T-helper 9 cell (primary cell): ENCODE measurements around the gene ELL2.

Experiments
- DNase-seq: peaks from one replicate; pipeline ENCODE4 v3.0.0-alpha.2; 2020
- total RNA-seq, 2 donors: gene quantifications; one replicate each; lab custom pipeline; 2026; lab: John Stamatoyannopoulos, UW

Gene ELL2
- total RNA-seq, result 25.7 to 95.3 reads per million in 2 donors

DNA sequence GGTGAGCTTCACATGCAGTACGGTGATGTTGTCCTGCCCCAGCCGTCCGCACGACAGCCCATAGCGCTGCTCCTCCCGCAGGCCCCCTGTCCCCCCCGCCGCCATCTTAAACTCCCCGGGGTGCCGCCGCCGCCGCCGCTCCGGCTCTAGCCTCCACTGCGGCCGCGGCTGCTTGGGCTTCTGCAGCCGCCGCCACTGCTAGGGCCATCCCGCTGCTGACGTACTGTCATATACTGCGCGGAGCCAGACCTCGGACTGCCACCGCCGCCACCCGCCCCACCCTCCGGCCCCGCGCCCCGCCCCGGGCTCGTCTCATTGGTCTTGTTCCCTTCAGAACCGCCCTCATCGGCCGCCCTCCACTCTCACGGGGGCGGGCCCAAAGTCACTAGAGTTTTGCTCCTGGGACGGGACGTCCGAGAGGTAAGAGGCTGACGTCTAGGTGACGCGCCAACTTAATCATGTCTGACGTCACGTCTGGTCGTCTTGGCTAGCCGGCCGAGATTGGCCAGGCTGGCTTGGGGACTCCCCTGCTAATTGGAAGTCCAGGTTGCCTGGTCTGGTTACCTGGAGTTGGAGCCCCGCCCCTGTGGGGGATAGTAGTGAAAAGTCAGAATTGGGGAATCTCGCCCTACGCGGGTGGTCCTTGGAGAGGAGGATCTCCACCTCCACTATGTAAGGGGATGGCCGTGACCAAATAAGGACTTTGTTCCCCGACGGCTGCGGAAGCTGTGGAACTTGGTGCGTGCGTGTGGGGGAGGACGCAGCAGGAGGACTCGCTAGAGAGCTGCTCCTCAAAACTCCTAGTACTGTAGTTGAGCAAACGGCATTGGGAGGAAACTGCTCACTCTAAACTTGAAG, at the start of gene ELL2:
Gene ELL2, minus strand, starts transcription at position 235 of the 858 bp plus-strand sequence. Its CDS starts 130 bp downstream, at position 105.
- DNase-seq, result peak; percentile 97

DNA sequence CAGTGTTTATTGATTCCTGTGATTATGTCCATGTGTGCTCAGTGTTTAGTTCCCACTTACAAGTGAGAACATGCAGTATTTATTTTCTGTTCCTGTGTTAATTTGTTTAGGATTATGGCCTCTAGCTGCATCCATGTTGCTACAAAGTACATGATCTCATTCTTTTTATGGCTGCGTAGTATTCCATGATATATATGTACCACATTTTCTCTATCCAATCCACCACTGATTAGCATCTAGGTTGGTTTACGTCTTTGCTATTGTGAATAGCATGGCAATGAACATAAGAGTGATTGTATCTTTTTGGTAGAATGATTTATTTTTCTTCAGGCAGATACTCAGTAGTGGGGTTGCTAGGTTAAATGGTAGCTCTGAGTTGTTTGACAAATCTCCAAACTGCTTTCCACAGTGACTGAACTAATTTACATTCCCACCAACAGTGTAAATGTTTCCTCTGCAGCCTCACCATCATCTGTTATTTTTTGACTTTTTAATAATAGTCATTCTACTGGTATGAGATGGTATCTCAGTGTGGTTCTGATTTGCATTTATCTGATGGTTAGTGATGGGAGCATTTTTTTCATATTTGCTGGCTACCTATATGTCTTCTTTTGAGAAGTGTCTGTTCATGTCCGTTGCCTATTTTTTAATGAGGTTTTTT, 47.5 kb upstream of the ELL2 start:
- no peak for DNase-seq

- DNase-seq, result no peak
Observed at GRCh38 chr5:96008487-96008886, 46.8 kb upstream of the ELL2 start.

DNA sequence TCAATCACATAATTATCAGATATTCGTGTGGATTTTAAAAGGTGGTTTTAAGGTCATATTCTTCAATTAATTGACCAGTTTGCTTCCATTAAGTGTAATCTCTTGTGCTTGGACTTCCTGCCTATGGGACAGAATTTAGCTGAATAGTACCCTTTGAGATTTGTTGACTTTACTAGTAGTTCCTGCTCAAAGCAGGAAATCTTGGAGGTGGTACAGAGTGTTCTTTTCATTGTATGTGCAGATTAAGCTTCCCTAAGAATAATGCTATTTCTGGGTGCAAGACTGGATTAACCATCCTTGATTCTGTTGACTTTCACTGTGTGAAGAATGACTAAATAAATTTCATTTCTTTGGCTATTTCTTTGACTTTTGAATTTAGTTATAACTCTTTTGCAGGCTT, 45.4 kb upstream of the ELL2 start:
- no peak for DNase-seq

DNA sequence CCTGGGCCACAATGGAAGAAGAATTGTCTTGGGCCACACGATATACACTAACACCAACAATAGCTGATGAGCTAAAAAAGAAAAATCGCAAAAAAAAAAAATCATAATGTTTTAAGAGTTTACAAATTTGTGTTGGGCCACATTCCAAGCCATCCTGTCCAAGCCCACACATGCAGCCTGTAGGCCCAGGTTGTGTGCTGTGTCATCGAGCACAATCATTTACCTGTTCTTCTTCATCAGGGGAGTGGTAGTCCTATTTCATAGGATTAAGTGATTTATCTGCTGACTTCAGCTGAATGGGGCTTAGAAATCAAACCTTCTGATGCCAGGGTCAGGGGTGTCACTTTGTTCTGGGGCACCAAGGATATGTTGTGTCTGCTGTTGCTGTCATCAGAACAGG, 44.6 kb upstream of the ELL2 start:
- DNase-seq, result no peak

GRCh38 chr5:96004754-96005153, 43.1 kb upstream of the ELL2 start:
- no peak for DNase-seq

DNA sequence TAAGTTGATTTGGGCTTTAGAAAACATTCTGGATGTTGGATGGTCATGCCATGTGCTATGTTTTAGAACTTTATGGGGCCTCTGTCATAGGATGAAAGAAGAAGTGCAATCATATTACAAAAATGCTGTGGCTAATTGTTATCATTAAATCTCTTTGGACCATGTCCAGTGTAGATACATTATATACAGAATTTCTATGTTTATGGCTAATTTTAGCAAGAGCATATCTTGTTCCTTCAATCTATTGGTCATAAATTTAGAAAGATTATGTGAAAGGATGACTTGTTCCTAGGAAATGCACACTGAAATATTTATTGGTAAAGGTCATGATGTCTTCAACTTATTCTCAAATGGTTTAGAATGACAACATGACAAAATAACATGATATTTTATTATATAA, 42.4 kb upstream of the ELL2 start:
- DNase-seq, result no peak

- no peak for DNase-seq
Observed at GRCh38 chr5:96001262-96001661, 39.6 kb upstream of the ELL2 start.

- DNase-seq, result no peak
Observed at GRCh38 chr5:96000308-96000707, 38.7 kb upstream of the ELL2 start.

- DNase-seq, result no peak
Observed at GRCh38 chr5:95996904-95997723, 35.5 kb upstream of the ELL2 start.

GRCh38 chr5:95995962-95996489, 34.4 kb upstream of the ELL2 start:
- DNase-seq, result no peak

DNA sequence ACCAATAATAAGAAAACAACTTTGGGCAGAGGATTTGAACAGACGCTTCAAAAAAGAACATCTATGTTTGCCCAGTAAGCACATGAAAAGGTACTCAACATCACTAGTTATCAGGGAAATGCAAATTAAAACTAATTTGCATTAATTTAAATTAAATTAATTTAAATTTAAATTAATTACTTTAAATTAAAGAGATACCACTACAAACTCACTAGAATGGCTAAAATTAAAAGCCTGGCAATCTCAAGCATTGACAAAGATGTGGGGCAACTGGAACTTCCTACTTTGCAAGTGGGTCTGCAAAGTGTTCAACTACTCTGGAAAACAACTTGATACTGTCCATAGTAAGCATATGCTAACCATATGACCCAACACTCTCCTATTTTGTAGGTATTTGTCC, 32.1 kb upstream of the ELL2 start:
- DNase-seq, result no peak

DNA sequence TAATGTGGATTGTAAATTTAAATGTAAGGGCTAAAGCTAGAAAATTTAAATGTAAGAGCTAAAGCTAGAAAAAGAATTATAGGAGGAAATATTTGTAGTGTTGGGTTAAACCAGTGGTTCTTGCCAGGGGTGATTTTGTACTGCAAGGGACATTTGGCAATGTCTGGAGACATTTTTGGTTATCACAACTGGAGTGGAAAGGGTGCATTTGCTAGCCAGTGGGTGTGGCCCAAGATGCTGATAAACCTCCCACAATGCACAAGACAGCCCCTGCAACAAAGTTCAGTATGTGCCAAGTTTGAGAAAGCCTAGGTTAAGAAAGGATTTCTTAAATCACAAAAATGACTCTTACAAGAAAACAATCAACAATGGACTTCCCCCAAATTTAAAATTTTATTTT, 31.6 kb upstream of the ELL2 start:
- no peak for DNase-seq

DNA sequence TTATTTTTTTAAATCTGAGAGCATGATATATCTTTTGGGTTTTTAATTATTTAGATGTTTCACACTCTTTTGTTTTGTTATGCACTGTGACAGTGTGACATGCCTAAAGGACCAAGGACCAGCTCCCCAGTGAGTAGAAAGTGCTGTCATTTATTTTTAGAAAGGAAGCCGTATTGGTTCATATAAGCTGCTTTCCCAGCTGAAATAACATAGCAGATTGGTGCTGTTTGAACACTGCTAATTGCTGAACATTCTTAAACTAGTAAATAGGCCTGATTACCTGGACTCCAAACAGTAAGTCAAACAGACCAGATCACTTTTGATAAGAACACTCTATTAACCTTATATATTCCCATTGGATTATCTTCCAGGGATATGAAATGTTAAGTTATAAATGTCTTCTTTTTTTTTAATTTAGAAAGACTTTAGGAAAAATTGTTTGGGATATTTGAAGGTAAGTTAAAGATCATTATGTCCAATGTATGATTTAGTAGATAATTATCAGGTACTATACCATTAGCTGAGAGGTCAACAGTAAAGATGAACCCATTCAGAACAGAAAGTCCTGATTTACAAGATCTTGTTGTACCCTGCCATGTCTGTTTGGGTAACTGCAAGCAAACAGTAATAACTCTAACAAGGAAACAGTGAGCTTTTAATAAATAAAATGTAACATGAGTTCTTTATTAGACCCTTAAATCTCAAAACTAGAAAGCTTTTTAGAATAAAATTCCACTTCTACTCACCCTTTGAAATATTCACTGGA, 27.8 kb upstream of the ELL2 start:
- DNase-seq, result no peak

GRCh38 chr5:95988877-95989276, 27.2 kb upstream of the ELL2 start:
- no peak for DNase-seq

- no peak for DNase-seq
Observed at GRCh38 chr5:95988094-95988493, 26.4 kb upstream of the ELL2 start.

DNA sequence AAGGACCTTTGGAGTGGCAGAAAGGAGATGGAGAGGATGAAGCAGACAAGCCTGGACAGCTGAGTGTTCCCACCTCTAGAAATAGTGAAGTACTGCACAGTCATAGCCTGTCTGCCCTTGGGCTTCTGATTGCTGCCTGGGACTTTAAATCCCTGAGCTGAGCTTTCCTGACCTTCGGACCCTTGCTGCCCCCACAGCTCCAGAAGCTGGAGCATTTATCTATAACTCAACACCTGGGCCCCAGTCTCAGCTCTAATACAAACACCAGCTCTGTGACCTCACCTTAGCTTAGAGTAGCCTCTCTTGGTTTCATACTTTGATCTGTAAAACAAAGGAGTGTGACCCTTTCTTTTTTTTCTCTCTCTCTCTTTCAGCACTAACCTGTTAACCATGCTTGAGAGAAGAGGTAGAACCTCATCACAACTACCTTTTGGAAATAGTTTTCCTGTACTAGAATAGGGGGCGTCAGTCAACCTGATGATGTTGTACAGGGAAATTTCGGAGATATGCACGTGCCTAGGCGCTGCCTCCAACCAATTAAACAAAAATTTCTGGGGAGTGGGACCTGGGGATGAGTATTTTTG, 25.4 kb upstream of the ELL2 start:
- DNase-seq, result no peak

DNA sequence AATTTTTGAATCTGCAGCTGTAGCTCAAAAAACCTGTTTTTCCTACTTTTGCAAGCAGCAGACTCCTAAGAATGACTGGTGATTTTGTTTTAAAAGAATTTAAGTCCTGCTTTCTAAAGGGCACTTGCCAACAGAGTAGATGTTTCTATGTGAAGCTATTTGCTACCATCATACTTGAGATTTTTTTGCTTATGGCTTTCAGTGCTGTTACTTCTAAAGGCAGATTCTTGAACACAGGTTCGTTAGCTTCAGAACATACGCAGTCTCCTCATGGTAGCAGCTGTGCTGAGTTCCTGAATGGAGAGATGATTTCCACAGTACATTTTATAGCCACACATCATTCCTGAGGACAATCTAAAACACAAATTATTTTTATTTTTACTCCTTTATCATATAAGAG, 24.4 kb upstream of the ELL2 start:
- no peak for DNase-seq

DNA sequence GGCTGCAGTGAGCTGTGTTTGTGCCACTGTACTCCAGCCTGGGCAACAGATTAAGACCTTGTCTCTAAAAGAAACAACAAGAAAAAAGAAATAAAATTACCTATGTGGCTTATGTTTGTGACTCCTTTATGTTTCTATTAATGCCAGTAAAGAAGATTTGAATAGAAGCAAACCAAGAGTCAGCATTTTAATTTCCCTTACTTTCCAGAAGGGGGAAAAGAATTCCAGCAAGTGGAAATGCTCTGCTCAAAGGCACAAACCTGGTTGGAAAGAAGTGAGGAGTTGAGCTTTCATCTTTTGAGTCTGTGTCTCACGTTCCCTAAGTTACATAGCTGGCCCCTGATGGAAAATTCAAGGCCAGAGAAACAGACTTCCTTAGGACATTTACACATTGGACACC, 23.6 kb upstream of the ELL2 start:
- no peak for DNase-seq

- no peak for DNase-seq
Observed at GRCh38 chr5:95984287-95984938, 22.8 kb upstream of the ELL2 start.

GRCh38 chr5:95983509-95983908, 21.9 kb upstream of the ELL2 start:
- no peak for DNase-seq
